Panc1 (cell line): ENCODE results near the gene UHRF2. TPM values are rescaled to one million over a fixed set of nuclear protein-coding genes. Genes with fewer than 3 reads are reported as not detected.

Experiments
- ATAC-seq: fragments of 200-7000 bp; cut with Tn5 transposase; 2 replicates; pipeline ENCODE4 v1.9.1; 2020; ENCODE audit warnings: mild to moderate bottlenecking, moderate library complexity
- BruUV-seq: library from RNA; stranded (reverse); fragments of 400-500 nt; replicated peaks from 2 replicates; lab custom pipeline; 2021; lab: Mats Ljungman, UMichigan
- CTCF ChIA-PET: fragments of 300-600 bp; sonication (Branson Sonifier 250); formaldehyde crosslinking; loops from one replicate; lab custom pipeline; 2022; ENCODE audit warnings: antibody characterized with exemption; lab: Charles Lee
- POLR2A ChIA-PET: fragments of 300-600 bp; sonication (Branson Sonifier 250); formaldehyde crosslinking; loops from one replicate; lab custom pipeline; 2022; ENCODE audit warnings: antibody characterized with exemption; lab: Charles Lee
- DNase-seq: peaks from one replicate; pipeline ENCODE4 v3.0.0-alpha.2; 2010; ENCODE audit warnings: low read depth, low spot score
- H3K27ac ChIP-seq: 2 replicates; pipeline ENCODE4 v1.5.1; 2011; ENCODE audit warnings: mild to moderate bottlenecking, low read length, inconsistent platforms
- H3K27me3 ChIP-seq: fragments of 200-500 bp; sonication (Bioruptor generic); 2 replicates; pipeline ENCODE4 v1.6.0; 2014; ENCODE audit warnings: low read length, inconsistent platforms; ENCODE audit not compliant: control insufficient read depth, insufficient read depth
- H3K36me3 ChIP-seq: fragments of 200-500 bp; sonication (Bioruptor generic); 2 replicates; pipeline ENCODE4 v1.5.1; 2014; ENCODE audit warnings: inconsistent platforms, mild to moderate bottlenecking, low read length, moderate library complexity; ENCODE audit not compliant: control insufficient read depth, insufficient read depth
- H3K4me1 ChIP-seq: 2 replicates; pipeline ENCODE4 v1.5.1; 2011; ENCODE audit warnings: inconsistent platforms, mild to moderate bottlenecking, low read length, moderate library complexity; ENCODE audit not compliant: control insufficient read depth, insufficient read depth
- H3K4me3 ChIP-seq, 2 experiments: 2 replicates each; pipeline ENCODE4 v1.5.1; 2011 to 2012; ENCODE audit warnings: low read depth in 2 of 2, low read length in 2 of 2, mild to moderate bottlenecking in 2 of 2, inconsistent platforms in 1 of 2, moderate library complexity in 1 of 2
- H3K9me3 ChIP-seq: fragments of 200-500 bp; sonication (Bioruptor generic); 2 replicates; pipeline ENCODE4 v1.5.1; 2014; ENCODE audit warnings: low read depth, mild to moderate bottlenecking, inconsistent platforms, low read length, moderate library complexity; ENCODE audit not compliant: control insufficient read depth, insufficient read depth
- POLR2AphosphoS5 ChIP-seq: IDR thresholded peaks from 2 replicates; pipeline ENCODE4 v1.6.1; 2012; ENCODE audit warnings: mild to moderate bottlenecking, low read depth, low read length, moderate library complexity
- SIN3A ChIP-seq: IDR thresholded peaks from 2 replicates; pipeline ENCODE4 v1.6.1; 2012; ENCODE audit warnings: low read depth, mild to moderate bottlenecking, low read length, moderate library complexity, borderline replicate concordance; ENCODE audit not compliant: insufficient read depth
- TCF7L2 ChIP-seq: IDR thresholded peaks from 2 replicates; pipeline ENCODE4 v1.6.1; 2011; ENCODE audit warnings: mild to moderate bottlenecking, low read depth, low read length, inconsistent platforms
- in situ Hi-C: cut with HindIII; loops from 2 replicates; pipeline ENCODE4 v1.10.0; 2016; ENCODE audit warnings: low sequenced_read_pairs, low pct_unique_long_range_greater_than_20kb
- intact Hi-C: fragments of 100-400 bp; cut with micrococcal nuclease; formaldehyde crosslinking; loops from one replicate; pipeline ENCODE4 v1.10.0; 2022; ENCODE audit not compliant: unreplicated experiment
- total RNA-seq: library from RNA; stranded (reverse); gene quantifications from one replicate; pipeline ENCODE4 v1.2.1, GENCODE V29; 2021; ENCODE audit not compliant: unreplicated experiment
- TF ChIP-seq, protein P1 (sequence below), 2 experiments: IDR thresholded peaks; 2 replicates each; pipeline ENCODE4 v1.6.1; 2011 to 2012; ENCODE audit warnings: low read depth in 2 of 2, control low read depth in 1 of 2, low read length in 1 of 2, mild to moderate bottlenecking in 1 of 2, moderate library complexity in 1 of 2; ENCODE audit not compliant: insufficient read depth in 1 of 2
- TF ChIP-seq, protein P2 (sequence below): fragments of 450-650 bp; IDR thresholded peaks from 2 replicates; pipeline ENCODE4 v1.5.1; 2017; ENCODE audit warnings: mild to moderate bottlenecking

Gene UHRF2
- total RNA-seq, 1 experiment from 2014 or later: 17.2 TPM

- intact Hi-C loops: no loop called here
Measured at GRCh38 chr9:6449645-6450044, 36.6 kb downstream of the UHRF2 start.

DNA sequence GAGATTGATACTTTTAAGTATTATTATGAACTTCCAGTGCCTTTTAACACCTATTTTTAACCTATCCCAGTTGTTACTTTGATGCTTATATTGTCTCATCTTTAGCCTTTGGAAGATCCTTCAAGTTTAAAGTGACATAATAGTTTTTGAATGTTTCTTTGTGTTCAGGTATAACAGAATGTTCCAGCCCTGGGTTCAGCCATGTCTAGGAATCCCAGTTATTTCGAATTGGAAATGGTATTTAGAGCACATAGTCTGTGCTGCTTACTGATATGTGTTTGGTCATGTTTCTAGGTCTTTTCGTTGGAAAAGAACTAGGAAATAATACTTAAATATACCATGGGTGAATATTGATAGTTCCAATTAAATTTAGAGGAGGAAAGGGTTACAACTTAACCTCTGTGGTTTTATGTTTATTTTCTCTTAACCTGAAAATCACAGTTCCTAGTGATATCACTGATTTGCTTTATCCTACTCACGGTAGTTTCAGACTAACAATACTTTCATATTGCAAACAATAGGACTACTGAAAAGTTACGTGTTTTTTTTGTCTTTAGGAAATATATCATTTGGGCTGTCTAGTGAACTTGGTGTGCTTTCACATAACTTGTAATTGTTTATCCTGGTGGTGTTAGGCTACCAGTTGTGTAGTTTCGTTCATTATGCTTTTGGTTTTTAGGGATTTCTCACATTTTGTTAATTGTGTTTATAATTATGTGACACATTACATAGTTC, 37.8 kb downstream of the UHRF2 start:
- in situ Hi-C loops: no loop called here

More at GRCh38 chr9:6449645-6450044, 36.6 kb downstream of the UHRF2 start:
- H3K9me3 ChIP-seq: no peaks in the 10 kb centered on the region
- BruUV-seq: no TSS peak
- no peaks in the 10 kb centered on the region for H3K36me3 ChIP-seq
- H3K27ac ChIP-seq: no peak overlapping the region
- CTCF ChIA-PET: no interaction called here
- in situ Hi-C loops: no loop called here
- no peak overlapping the region for H3K4me3 ChIP-seq
- POLR2A ChIA-PET: no interaction called here
- TF ChIP-seq, protein P1, sequence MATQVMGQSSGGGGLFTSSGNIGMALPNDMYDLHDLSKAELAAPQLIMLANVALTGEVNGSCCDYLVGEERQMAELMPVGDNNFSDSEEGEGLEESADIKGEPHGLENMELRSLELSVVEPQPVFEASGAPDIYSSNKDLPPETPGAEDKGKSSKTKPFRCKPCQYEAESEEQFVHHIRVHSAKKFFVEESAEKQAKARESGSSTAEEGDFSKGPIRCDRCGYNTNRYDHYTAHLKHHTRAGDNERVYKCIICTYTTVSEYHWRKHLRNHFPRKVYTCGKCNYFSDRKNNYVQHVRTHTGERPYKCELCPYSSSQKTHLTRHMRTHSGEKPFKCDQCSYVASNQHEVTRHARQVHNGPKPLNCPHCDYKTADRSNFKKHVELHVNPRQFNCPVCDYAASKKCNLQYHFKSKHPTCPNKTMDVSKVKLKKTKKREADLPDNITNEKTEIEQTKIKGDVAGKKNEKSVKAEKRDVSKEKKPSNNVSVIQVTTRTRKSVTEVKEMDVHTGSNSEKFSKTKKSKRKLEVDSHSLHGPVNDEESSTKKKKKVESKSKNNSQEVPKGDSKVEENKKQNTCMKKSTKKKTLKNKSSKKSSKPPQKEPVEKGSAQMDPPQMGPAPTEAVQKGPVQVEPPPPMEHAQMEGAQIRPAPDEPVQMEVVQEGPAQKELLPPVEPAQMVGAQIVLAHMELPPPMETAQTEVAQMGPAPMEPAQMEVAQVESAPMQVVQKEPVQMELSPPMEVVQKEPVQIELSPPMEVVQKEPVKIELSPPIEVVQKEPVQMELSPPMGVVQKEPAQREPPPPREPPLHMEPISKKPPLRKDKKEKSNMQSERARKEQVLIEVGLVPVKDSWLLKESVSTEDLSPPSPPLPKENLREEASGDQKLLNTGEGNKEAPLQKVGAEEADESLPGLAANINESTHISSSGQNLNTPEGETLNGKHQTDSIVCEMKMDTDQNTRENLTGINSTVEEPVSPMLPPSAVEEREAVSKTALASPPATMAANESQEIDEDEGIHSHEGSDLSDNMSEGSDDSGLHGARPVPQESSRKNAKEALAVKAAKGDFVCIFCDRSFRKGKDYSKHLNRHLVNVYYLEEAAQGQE (IDR thresholded peaks at IDR 0.05; ENCODE audit: insufficient read depth in 1 of 2, low read depth in 2 of 2, low read length in 1 of 2): no peak
- TF ChIP-seq TCF7L2 (no peak), SIN3A (no peak), POLR2AphosphoS5 (no peak)
- TF ChIP-seq, protein P2, sequence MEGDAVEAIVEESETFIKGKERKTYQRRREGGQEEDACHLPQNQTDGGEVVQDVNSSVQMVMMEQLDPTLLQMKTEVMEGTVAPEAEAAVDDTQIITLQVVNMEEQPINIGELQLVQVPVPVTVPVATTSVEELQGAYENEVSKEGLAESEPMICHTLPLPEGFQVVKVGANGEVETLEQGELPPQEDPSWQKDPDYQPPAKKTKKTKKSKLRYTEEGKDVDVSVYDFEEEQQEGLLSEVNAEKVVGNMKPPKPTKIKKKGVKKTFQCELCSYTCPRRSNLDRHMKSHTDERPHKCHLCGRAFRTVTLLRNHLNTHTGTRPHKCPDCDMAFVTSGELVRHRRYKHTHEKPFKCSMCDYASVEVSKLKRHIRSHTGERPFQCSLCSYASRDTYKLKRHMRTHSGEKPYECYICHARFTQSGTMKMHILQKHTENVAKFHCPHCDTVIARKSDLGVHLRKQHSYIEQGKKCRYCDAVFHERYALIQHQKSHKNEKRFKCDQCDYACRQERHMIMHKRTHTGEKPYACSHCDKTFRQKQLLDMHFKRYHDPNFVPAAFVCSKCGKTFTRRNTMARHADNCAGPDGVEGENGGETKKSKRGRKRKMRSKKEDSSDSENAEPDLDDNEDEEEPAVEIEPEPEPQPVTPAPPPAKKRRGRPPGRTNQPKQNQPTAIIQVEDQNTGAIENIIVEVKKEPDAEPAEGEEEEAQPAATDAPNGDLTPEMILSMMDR: no peak
- H3K27me3 ChIP-seq: no peaks in the 10 kb centered on the region
- ATAC-seq (no peak), DNase-seq (no peak)
- H3K4me1 ChIP-seq: no peaks in the 10 kb centered on the region

More for the DNA sequence above, 37.8 kb downstream of the UHRF2 start:
- CTCF ChIA-PET: no interaction called here
- H3K36me3 ChIP-seq: no peaks in the 10 kb centered on the region
- no peaks in the 10 kb centered on the region for H3K9me3 ChIP-seq
- no peaks in the 10 kb centered on the region for H3K27me3 ChIP-seq
- DNase-seq (no peak), ATAC-seq (no peak)
- H3K27ac ChIP-seq: no peak overlapping the region
- POLR2A ChIA-PET: no interaction called here
- intact Hi-C loops: no loop called here
- no peak overlapping the region for H3K4me3 ChIP-seq
- BruUV-seq: no TSS peak
- no peaks in the 10 kb centered on the region for H3K4me1 ChIP-seq
- TF ChIP-seq SIN3A (no peak), POLR2AphosphoS5 (no peak), TCF7L2 (no peak)
- TF ChIP-seq, protein P1 (IDR thresholded peaks at IDR 0.05; ENCODE audit: insufficient read depth in 1 of 2, low read depth in 2 of 2, low read length in 1 of 2): no peak
- TF ChIP-seq, protein P2: no peak
